Measurements from ENCODE around the gene NUDT9.
"Not testable (repeated sequence)": the region's sequence is repeated elsewhere in the genome, so short reads cannot be mapped to it uniquely, and the experiment has no call there.

Gene NUDT9

GRCh38 chr4:87410157-87410556 is 12.2 kb upstream of the NUDT9 start:
- no peak for FAIRE-seq

GRCh38 chr4:87410679-87411078 is 11.7 kb upstream of the NUDT9 start:
- no peak for FAIRE-seq

GRCh38 chr4:87414816-87415215 is 7.6 kb upstream of the NUDT9 start:
- no peak for FAIRE-seq

GRCh38 chr4:87416965-87417364 is 5.4 kb upstream of the NUDT9 start:
- no peak for FAIRE-seq

- FAIRE-seq, result not testable (repeated sequence)
Observed at GRCh38 chr4:87418410-87418809, 4.0 kb upstream of the NUDT9 start.

- FAIRE-seq, result no peak
Observed at GRCh38 chr4:87419578-87420249, 2.7 kb upstream of the NUDT9 start.

GRCh38 chr4:87420276-87420830 is 2.0 kb upstream of the NUDT9 start:
- FAIRE-seq, result no peak

- FAIRE-seq, result peak; percentile 60
Observed at GRCh38 chr4:87423317-87424098, 1.1 kb downstream of the NUDT9 start.

- not testable (repeated sequence) for FAIRE-seq
Observed at GRCh38 chr4:87424099-87424543, 1.7 kb downstream of the NUDT9 start.

GRCh38 chr4:87425711-87426110 is 3.3 kb downstream of the NUDT9 start:
- FAIRE-seq, result no peak

- FAIRE-seq, result no peak
Observed at GRCh38 chr4:87426865-87427517, 4.6 kb downstream of the NUDT9 start.

- FAIRE-seq, result no peak
Observed at GRCh38 chr4:87427518-87427868, 5.1 kb downstream of the NUDT9 start.

GRCh38 chr4:87428979-87429378 is 6.6 kb downstream of the NUDT9 start:
- no peak for FAIRE-seq

- no peak for FAIRE-seq
Observed at GRCh38 chr4:87430038-87430437, 7.7 kb downstream of the NUDT9 start.

- FAIRE-seq, result no peak
Observed at GRCh38 chr4:87433342-87433741, 11.0 kb downstream of the NUDT9 start.

- FAIRE-seq, result no peak
Observed at GRCh38 chr4:87442889-87443288, 20.5 kb downstream of the NUDT9 start.

- FAIRE-seq, result no peak
Observed at GRCh38 chr4:87444741-87445140, 22.4 kb downstream of the NUDT9 start.

- FAIRE-seq, result no peak
Observed at GRCh38 chr4:87445964-87446363, 23.6 kb downstream of the NUDT9 start.

- FAIRE-seq, result not testable (repeated sequence)
Observed at GRCh38 chr4:87446375-87446774, 24.0 kb downstream of the NUDT9 start.

- FAIRE-seq, result no peak
Observed at GRCh38 chr4:87451537-87451936, 29.2 kb downstream of the NUDT9 start.

GRCh38 chr4:87458913-87459312 is 36.5 kb downstream of the NUDT9 start:
- no peak for FAIRE-seq

- FAIRE-seq, result no peak
Observed at GRCh38 chr4:87461281-87461700, 38.9 kb downstream of the NUDT9 start.

GRCh38 chr4:87462102-87462501 is 39.7 kb downstream of the NUDT9 start:
- no peak for FAIRE-seq
